HepG2 (cell line): ENCODE measurements around the gene TMEM132D. TPM values are rescaled to one million over a fixed set of nuclear protein-coding genes. Genes with fewer than 3 reads are reported as not detected.

Source experiments
- ATAC-seq: fragments of 200-7000 bp; cut with Tn5 transposase; 3 replicates; pipeline ENCODE4 v1.9.1; 2020; ENCODE audit warnings: mild to moderate bottlenecking, moderate library complexity
- BruUV-seq: library from RNA; stranded (reverse); fragments of 400-500 nt; replicated peaks from 2 replicates; lab custom pipeline; 2021; lab: Mats Ljungman, UMichigan
- CTCF ChIA-PET: fragments of 300-600 bp; formaldehyde crosslinking; extraction: SDS; loops from one replicate; lab custom pipeline; 2021; ENCODE audit warnings: low total read pairs, inconsistent platforms, low intra/inter-chr PET ratio; lab: Yijun Ruan, JAX
- POLR2A ChIA-PET: fragments of 350-600 bp; sonication (Branson Sonifier 250); formaldehyde crosslinking; loops from one replicate; lab custom pipeline; 2020; ENCODE audit warnings: antibody characterized with exemption, inconsistent platforms; lab: Yijun Ruan, JAX
- DNase-seq: peaks from one replicate; pipeline ENCODE4 v3.0.0-alpha.2; 2015; ENCODE audit warnings: low spot score
- FAIRE-seq: peaks from 3 replicates; lab custom pipeline; 2011; peaks lifted over from hg19 to GRCh38; lab: Jason Lieb, UNC
- H2AFZ ChIP-seq: one replicate; pipeline ENCODE4 v1.6.1; 2011; ENCODE audit warnings: low read length, inconsistent platforms
- H3K27ac ChIP-seq: fragments of 300-600 bp; 3 replicates; pipeline ENCODE4 v1.8.0; 2011; ENCODE audit warnings: mixed run types, mild to moderate bottlenecking, mixed read lengths, low read length, inconsistent platforms; ENCODE audit not compliant: insufficient read depth; ENCODE audit errors: extremely low read length
- H3K27me3 ChIP-seq, 2 experiments: fragments of 200-600 bp in 1 of 2; 2 replicates in 1 of 2; 3 replicates in 1 of 2; pipeline versions ENCODE4 v1.6.0 to v1.8.0; 2011; ENCODE audit warnings: low read length in 2 of 2, mild to moderate bottlenecking in 2 of 2, moderate library complexity in 2 of 2, inconsistent platforms in 1 of 2; ENCODE audit not compliant: insufficient read depth in 2 of 2, control insufficient read depth in 1 of 2
- H3K36me3 ChIP-seq, 2 experiments: fragments of 200-600 bp in 1 of 2; replicated peaks in 1 of 2; 2 replicates in 1 of 2; 3 replicates in 1 of 2; pipeline versions ENCODE4 v1.5.1 to v1.8.0; 2011; ENCODE audit warnings: low read length in 2 of 2, inconsistent platforms in 1 of 2; ENCODE audit not compliant: insufficient read depth in 2 of 2, control insufficient read depth in 1 of 2
- H3K4me1 ChIP-seq: 2 replicates; pipeline ENCODE4 v1.5.1; 2012; ENCODE audit warnings: low read length, inconsistent platforms; ENCODE audit not compliant: insufficient read depth
- H3K4me2 ChIP-seq: 2 replicates; pipeline ENCODE4 v1.6.0; 2011; ENCODE audit warnings: low read depth, low read length, inconsistent platforms
- H3K4me3 ChIP-seq, 3 experiments: fragments of 200-600 bp in 1 of 3; sonication (generic), shearing (Covaris generic) in 1 of 3; replicated peaks in 1 of 3; 2 replicates each; pipeline ENCODE4 v1.5.1; 2011 to 2016; ENCODE audit warnings: low read length in 3 of 3, inconsistent platforms in 2 of 3, low read depth in 2 of 3, mild to moderate bottlenecking in 2 of 3, control low read depth in 1 of 3, mixed read lengths in 1 of 3; ENCODE audit not compliant: insufficient read depth in 1 of 3
- H3K79me2 ChIP-seq: one replicate; pipeline ENCODE4 v1.6.1; 2011; ENCODE audit warnings: low read length, inconsistent platforms; ENCODE audit not compliant: insufficient read depth
- H3K9ac ChIP-seq: 2 replicates; pipeline ENCODE4 v1.6.0; 2011; ENCODE audit warnings: mild to moderate bottlenecking, low read depth, low read length, inconsistent platforms; ENCODE audit not compliant: insufficient read depth
- H3K9me3 ChIP-seq: 2 replicates; pipeline ENCODE4 v1.5.1; 2012; ENCODE audit warnings: mild to moderate bottlenecking, low read length
- H4K20me1 ChIP-seq: 2 replicates; pipeline ENCODE4 v1.6.0; 2011; ENCODE audit warnings: inconsistent platforms, mild to moderate bottlenecking, low read length, moderate library complexity; ENCODE audit not compliant: insufficient read depth
- CEBPB ChIP-seq: IDR thresholded peaks from 2 replicates; pipeline ENCODE4 v1.6.1; 2011; ENCODE audit warnings: low read depth, low read length, improper control_type of control experiment, borderline replicate concordance
- FOXM1 ChIP-seq: sonication (generic); formaldehyde crosslinking; IDR thresholded peaks from 2 replicates; pipeline ENCODE4 v1.5.0; 2020; ENCODE audit warnings: missing genetic modification reagents
- HNF4G ChIP-seq, 2 experiments: sonication (generic) in 1 of 2; formaldehyde crosslinking in 1 of 2; IDR thresholded peaks; 2 replicates each; pipeline versions ENCODE4 v1.4.0 to v1.6.1; 2011 to 2020; ENCODE audit warnings: borderline replicate concordance in 2 of 2, low read depth in 2 of 2, mild to moderate bottlenecking in 2 of 2, low read length in 1 of 2, missing genetic modification reagents in 1 of 2, moderate library complexity in 1 of 2
- HNRNPK ChIP-seq: fragments of 200-400 bp; formaldehyde crosslinking; IDR thresholded peaks from 2 replicates; pipeline ENCODE4 v1.6.1; 2018; ENCODE audit warnings: low read length, low read depth, moderate library complexity, mild to moderate bottlenecking; ENCODE audit not compliant: poor library complexity, severe bottlenecking
- MED8 ChIP-seq: sonication (generic); formaldehyde crosslinking; IDR thresholded peaks from 2 replicates; pipeline ENCODE4 v1.8.1; 2023; ENCODE audit warnings: mild to moderate bottlenecking, missing genetic modification reagents; ENCODE audit not compliant: insufficient replicate concordance
- NFYC ChIP-seq: IDR thresholded peaks from 2 replicates; pipeline ENCODE4 v1.6.1; 2016; ENCODE audit warnings: missing genetic modification reagents, missing compliant biosample characterization
- ZNF282 ChIP-seq: fragments of 450-650 bp; IDR thresholded peaks from 2 replicates; pipeline ENCODE4 v1.6.1; 2018; ENCODE audit not compliant: partially characterized antibody
- ZNF589 ChIP-seq: sonication (generic); formaldehyde crosslinking; conservative IDR thresholded peaks from 2 replicates; pipeline ENCODE4 v1.8.0; 2022; ENCODE audit warnings: mild to moderate bottlenecking, moderate library complexity, missing genetic modification reagents
- WGBS: methylation state at CpG from one replicate; pipeline ENCODE4 v1.1.6; 2017; ENCODE audit warnings: low lambda C conversion rate; 5-methylcytosine and 5-hydroxymethylcytosine counted together
- in situ Hi-C: cut with HindIII; loops from 2 replicates; pipeline ENCODE4 v1.10.0; 2017; ENCODE audit warnings: low pct_unique_long_range_greater_than_20kb; ENCODE audit not compliant: extremely low pct_ligation_motif_present
- intact Hi-C: fragments of 100-400 bp; cut with micrococcal nuclease; formaldehyde crosslinking; loops from one replicate; pipeline ENCODE4 v1.10.0; 2022; ENCODE audit not compliant: unreplicated experiment
- polyA plus RNA-seq, 8 experiments: library from polyadenylated mRNA; depleted of rRNA in 3 of 8; stranded (reverse) in 7 of 8; unstranded in 1 of 8; fragments of >200 nt; fragmentation: Illumina TruSeq in 4 of 8; extraction: Trizol in 4 of 8; gene quantifications; 2 replicates each; pipeline versions ENCODE4 v1.2.1 to v1.2.3, GENCODE V29; 2011 to 2016; ENCODE audit warnings: low read depth in 4 of 8, missing spikeins in 1 of 8, mixed read lengths in 1 of 8; ENCODE audit not compliant: insufficient read depth in 1 of 8
- total RNA-seq, 5 experiments: library from RNA; depleted of rRNA; stranded (reverse); fragments of >200 nt; fragmentation: Illumina TruSeq; extraction: Trizol; gene quantifications; 2 replicates each; pipeline ENCODE4 v1.2.3, GENCODE V29; 2016; ENCODE audit warnings: low read depth in 1 of 5
- TF ChIP-seq, protein P1 (sequence below), 2 experiments: IDR thresholded peaks; 2 replicates each; pipeline ENCODE4 v1.6.1; 2011 to 2012; ENCODE audit warnings: low read length in 2 of 2, borderline replicate concordance in 1 of 2, low read depth in 1 of 2, mild to moderate bottlenecking in 1 of 2, moderate library complexity in 1 of 2

Gene TMEM132D
- total and polyA plus RNA-seq, 2 of the 13 experiments (the other 11 are each of a cell fraction or from before 2014, with no cell fraction given) = not detected

DNA sequence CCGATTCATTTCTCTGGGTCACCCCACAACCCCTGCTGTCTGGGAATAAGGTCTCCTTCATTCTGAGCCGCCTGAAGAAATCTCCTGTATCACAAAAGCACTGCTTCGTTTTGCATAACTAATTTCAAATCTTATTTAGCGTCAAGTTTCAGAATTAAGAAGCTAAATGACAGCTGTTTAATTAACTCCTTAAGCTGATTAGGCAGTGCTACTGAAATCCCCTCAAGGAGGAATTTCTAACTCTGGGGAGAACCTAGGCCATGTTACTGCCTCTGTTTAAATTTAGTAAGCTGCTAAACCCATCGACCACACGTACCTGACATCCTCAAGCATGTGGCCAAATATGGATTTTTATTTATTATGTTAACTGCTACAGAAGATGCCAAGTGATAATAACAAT, 677.0 kb downstream of the TMEM132D start (continued):
- TF ChIP-seq, protein P1, sequence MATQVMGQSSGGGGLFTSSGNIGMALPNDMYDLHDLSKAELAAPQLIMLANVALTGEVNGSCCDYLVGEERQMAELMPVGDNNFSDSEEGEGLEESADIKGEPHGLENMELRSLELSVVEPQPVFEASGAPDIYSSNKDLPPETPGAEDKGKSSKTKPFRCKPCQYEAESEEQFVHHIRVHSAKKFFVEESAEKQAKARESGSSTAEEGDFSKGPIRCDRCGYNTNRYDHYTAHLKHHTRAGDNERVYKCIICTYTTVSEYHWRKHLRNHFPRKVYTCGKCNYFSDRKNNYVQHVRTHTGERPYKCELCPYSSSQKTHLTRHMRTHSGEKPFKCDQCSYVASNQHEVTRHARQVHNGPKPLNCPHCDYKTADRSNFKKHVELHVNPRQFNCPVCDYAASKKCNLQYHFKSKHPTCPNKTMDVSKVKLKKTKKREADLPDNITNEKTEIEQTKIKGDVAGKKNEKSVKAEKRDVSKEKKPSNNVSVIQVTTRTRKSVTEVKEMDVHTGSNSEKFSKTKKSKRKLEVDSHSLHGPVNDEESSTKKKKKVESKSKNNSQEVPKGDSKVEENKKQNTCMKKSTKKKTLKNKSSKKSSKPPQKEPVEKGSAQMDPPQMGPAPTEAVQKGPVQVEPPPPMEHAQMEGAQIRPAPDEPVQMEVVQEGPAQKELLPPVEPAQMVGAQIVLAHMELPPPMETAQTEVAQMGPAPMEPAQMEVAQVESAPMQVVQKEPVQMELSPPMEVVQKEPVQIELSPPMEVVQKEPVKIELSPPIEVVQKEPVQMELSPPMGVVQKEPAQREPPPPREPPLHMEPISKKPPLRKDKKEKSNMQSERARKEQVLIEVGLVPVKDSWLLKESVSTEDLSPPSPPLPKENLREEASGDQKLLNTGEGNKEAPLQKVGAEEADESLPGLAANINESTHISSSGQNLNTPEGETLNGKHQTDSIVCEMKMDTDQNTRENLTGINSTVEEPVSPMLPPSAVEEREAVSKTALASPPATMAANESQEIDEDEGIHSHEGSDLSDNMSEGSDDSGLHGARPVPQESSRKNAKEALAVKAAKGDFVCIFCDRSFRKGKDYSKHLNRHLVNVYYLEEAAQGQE (IDR thresholded peaks at IDR 0.05; ENCODE audit: borderline replicate concordance in 1 of 2, low read depth in 1 of 2, low read length in 2 of 2) = no peak
- TF ChIP-seq MED8 (CRISPR knock-in tag) = no peak
- TF ChIP-seq, all 625 proteins: peak for 0

DNA sequence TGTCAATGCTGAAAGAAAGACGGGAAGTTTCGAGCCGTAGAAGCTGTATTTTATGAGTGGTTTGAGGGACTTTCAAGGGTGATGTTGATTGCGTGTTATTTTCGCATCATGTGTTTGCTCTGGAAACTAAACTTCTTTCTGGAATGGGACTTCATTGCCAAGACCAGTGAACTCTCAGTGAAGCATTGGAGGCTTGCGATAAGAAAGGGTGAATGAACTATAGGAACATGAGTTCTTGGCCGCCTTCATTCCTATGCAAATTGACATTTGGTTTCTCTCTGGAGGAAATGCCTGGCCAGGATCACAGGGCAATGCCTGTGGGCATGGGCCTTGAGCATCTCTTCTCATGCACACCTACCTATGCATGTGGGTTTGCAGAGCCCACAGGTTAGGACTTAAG, 677.8 kb downstream of the TMEM132D start:
- ATAC-seq (no peak), FAIRE-seq (no peak), DNase-seq (no peak)
- Histone ChIP-seq H3K4me2 (no peak overlapping the region), H3K27me3 (no peaks in the 10 kb centered on the region), H3K9me3 (no peaks in the 10 kb centered on the region; the same call in 1 of the 2 replicates), H3K36me3 (no peaks in the 10 kb centered on the region), H3K4me3 (no peak overlapping the region), H3K27ac (no peak overlapping the region), H3K79me2 (no peaks in the 10 kb centered on the region), H4K20me1 (no peaks in the 10 kb centered on the region), H3K9ac (no peak overlapping the region), H3K4me1 (no peaks in the 10 kb centered on the region), H2AFZ (no peak overlapping the region)
- CTCF ChIA-PET = no interaction called here
- WGBS = 5% methylated on average over 7 of the region's 7 CpGs
- POLR2A ChIA-PET = no interaction called here
- in situ Hi-C loops = no loop called here
- no TSS peak for BruUV-seq
- no peak for TF ChIP-seq ZNF589 (CRISPR knock-in tag)
- TF ChIP-seq FOXM1 (CRISPR knock-in tag) = no peak
- TF ChIP-seq CEBPB = no peak
- no peak for TF ChIP-seq NFYC (CRISPR knock-in tag)
- no peak for TF ChIP-seq HNRNPK
- no peak for TF ChIP-seq ZNF282
- TF ChIP-seq HNF4G (IDR thresholded peaks at IDR 0.05; ENCODE audit: borderline replicate concordance, low read depth, low read length) = no peak
- TF ChIP-seq HNF4G (CRISPR knock-in tag; IDR thresholded peaks at IDR 0.05; ENCODE audit: borderline replicate concordance, low read depth) = no peak
- intact Hi-C loops = no loop called here
